ENCODE results near the gene GDA. TPM values are rescaled to one million over a fixed set of nuclear protein-coding genes. Genes with fewer than 3 reads are reported as not detected.

The GDA gene
- total RNA-seq: 0.49 TPM
- polyA plus RNA-seq (ENCODE audit: insufficient read depth in 1 of 8, insufficient read length in 8 of 8, low replicate concordance in 1 of 8): 1 to 10 TPM in 2 of 8 donors, under 1 TPM in 6; 0.16 to 6.1 (median 0.25) TPM
- long read RNA-seq, donor 1: 0 reads
- long read RNA-seq, donor 2: 0 reads
- long read RNA-seq, donor 3: 0 reads
- long read RNA-seq, donor 4: 0 reads
- long read RNA-seq, donor 5: 0 reads
- long read RNA-seq, donor 6: 0 reads
- long read RNA-seq, donor 7: 0 reads
- long read RNA-seq, donor 8: 0 reads
- long read RNA-seq, donor 9: 0 reads
- long read RNA-seq, donor 10: 0 reads
- long read RNA-seq, donor 11: 0 reads

GRCh38 chr9:72149231-72149975, at the start of gene GDA:
GDA (plus strand) TSS chr9:72149440; CDS start chr9:72149560, 120 bp downstream.
- no peak for DNase-seq
- Histone ChIP-seq H3K36me3 (ENCODE audit: control insufficient read depth, insufficient read depth, low read length) (no peaks in the 10 kb centered on the region), H3K4me1 (ENCODE audit: control insufficient read depth, insufficient read depth, low read length) (peaks cover 6% of the 10 kb centered on the region), H3K27ac (ENCODE audit: low read length) (no peak within 1 kb of the TSS), H3K4me3 (ENCODE audit: low read length) (peak within 1 kb of the TSS; percentile 17), H3K9me3 (replicated peaks; ENCODE audit: control insufficient read depth, low read depth, low read length) (no peaks in the 10 kb centered on the region), H3K27me3 (ENCODE audit: control insufficient read depth, insufficient read depth, low read length) (peaks cover 22% of the 10 kb centered on the region)
- WGBS (ENCODE audit: insufficient coverage): under 1% methylated on average over 60 of the region's 70 CpGs

GRCh38 chr9:72102520-72102919, 46.7 kb upstream of the GDA start:
- Histone ChIP-seq H3K27me3 (ENCODE audit: control insufficient read depth, insufficient read depth, low read length) (no peaks in the 10 kb centered on the region), H3K9me3 (replicated peaks; ENCODE audit: control insufficient read depth, low read depth, low read length) (no peaks in the 10 kb centered on the region), H3K4me1 (ENCODE audit: control insufficient read depth, insufficient read depth, low read length) (no peaks in the 10 kb centered on the region), H3K4me3 (ENCODE audit: low read length) (no peak overlapping the region), H3K27ac (ENCODE audit: low read length) (no peak overlapping the region), H3K36me3 (ENCODE audit: control insufficient read depth, insufficient read depth, low read length) (no peaks in the 10 kb centered on the region)
- no peak for DNase-seq
- WGBS (ENCODE audit: insufficient coverage): 95% methylated on average over 2 of the region's 2 CpGs

- no peaks in the 10 kb centered on the region for H3K36me3 ChIP-seq (ENCODE audit: control insufficient read depth, insufficient read depth, low read length)
Observed at GRCh38 chr9:72113056-72113455, 36.2 kb upstream of the GDA start.

GRCh38 chr9:72119853-72120252, 29.4 kb upstream of the GDA start:
- Histone ChIP-seq H3K27ac (ENCODE audit: low read length) (no peak overlapping the region), H3K36me3 (ENCODE audit: control insufficient read depth, insufficient read depth, low read length) (no peaks in the 10 kb centered on the region), H3K4me1 (ENCODE audit: control insufficient read depth, insufficient read depth, low read length) (no peaks in the 10 kb centered on the region), H3K9me3 (replicated peaks; ENCODE audit: control insufficient read depth, low read depth, low read length) (no peaks in the 10 kb centered on the region), H3K27me3 (ENCODE audit: control insufficient read depth, insufficient read depth, low read length) (no peaks in the 10 kb centered on the region), H3K4me3 (ENCODE audit: low read length) (no peak overlapping the region)
- DNase-seq: no peak
- 86% methylated on average over 1 of the region's 2 CpGs for WGBS (ENCODE audit: insufficient coverage)

More at GRCh38 chr9:72113056-72113455, 36.2 kb upstream of the GDA start:
- Histone ChIP-seq H3K9me3 (replicated peaks; ENCODE audit: control insufficient read depth, low read depth, low read length) (no peaks in the 10 kb centered on the region), H3K27me3 (ENCODE audit: control insufficient read depth, insufficient read depth, low read length) (no peaks in the 10 kb centered on the region), H3K27ac (ENCODE audit: low read length) (no peak overlapping the region), H3K4me3 (ENCODE audit: low read length) (no peak overlapping the region), H3K4me1 (ENCODE audit: control insufficient read depth, insufficient read depth, low read length) (no peaks in the 10 kb centered on the region)
- DNase-seq: no peak
- 100% methylated on average over 1 of the region's 2 CpGs for whole genome bisulfite sequencing (ENCODE audit: insufficient coverage)

- Histone ChIP-seq H3K27me3 (ENCODE audit: control insufficient read depth, insufficient read depth, low read length) (no peaks in the 10 kb centered on the region), H3K9me3 (replicated peaks; ENCODE audit: control insufficient read depth, low read depth, low read length) (no peaks in the 10 kb centered on the region), H3K4me1 (ENCODE audit: control insufficient read depth, insufficient read depth, low read length) (no peaks in the 10 kb centered on the region), H3K36me3 (ENCODE audit: control insufficient read depth, insufficient read depth, low read length) (no peaks in the 10 kb centered on the region), H3K27ac (ENCODE audit: low read length) (no peak overlapping the region), H3K4me3 (ENCODE audit: low read length) (no peak overlapping the region)
- WGBS (ENCODE audit: insufficient coverage): no CpG with 5 or more reads among the region's 2 CpGs
- no peak for DNase-seq
Observed at GRCh38 chr9:72124947-72125346, 24.3 kb upstream of the GDA start.

GRCh38 chr9:72127753-72128152, 21.5 kb upstream of the GDA start:
- Histone ChIP-seq H3K27ac (ENCODE audit: low read length) (no peak overlapping the region), H3K36me3 (ENCODE audit: control insufficient read depth, insufficient read depth, low read length) (no peaks in the 10 kb centered on the region), H3K4me1 (ENCODE audit: control insufficient read depth, insufficient read depth, low read length) (no peaks in the 10 kb centered on the region), H3K9me3 (replicated peaks; ENCODE audit: control insufficient read depth, low read depth, low read length) (no peaks in the 10 kb centered on the region), H3K27me3 (ENCODE audit: control insufficient read depth, insufficient read depth, low read length) (no peaks in the 10 kb centered on the region), H3K4me3 (ENCODE audit: low read length) (no peak overlapping the region)
- WGBS (ENCODE audit: insufficient coverage): no CpG with 5 or more reads among the region's 2 CpGs
- DNase-seq: no peak

GRCh38 chr9:72128526-72128925, 20.7 kb upstream of the GDA start:
- Histone ChIP-seq H3K9me3 (replicated peaks; ENCODE audit: control insufficient read depth, low read depth, low read length) (no peaks in the 10 kb centered on the region), H3K4me1 (ENCODE audit: control insufficient read depth, insufficient read depth, low read length) (no peaks in the 10 kb centered on the region), H3K36me3 (ENCODE audit: control insufficient read depth, insufficient read depth, low read length) (no peaks in the 10 kb centered on the region), H3K27me3 (ENCODE audit: control insufficient read depth, insufficient read depth, low read length) (no peaks in the 10 kb centered on the region), H3K27ac (ENCODE audit: low read length) (no peak overlapping the region), H3K4me3 (ENCODE audit: low read length) (no peak overlapping the region)
- no CpG with 5 or more reads among the region's 2 CpGs for WGBS (ENCODE audit: insufficient coverage)
- no peak for DNase-seq

- Histone ChIP-seq H3K4me3 (ENCODE audit: low read length) (no peak overlapping the region), H3K36me3 (ENCODE audit: control insufficient read depth, insufficient read depth, low read length) (no peaks in the 10 kb centered on the region), H3K27me3 (ENCODE audit: control insufficient read depth, insufficient read depth, low read length) (no peaks in the 10 kb centered on the region), H3K4me1 (ENCODE audit: control insufficient read depth, insufficient read depth, low read length) (no peaks in the 10 kb centered on the region), H3K27ac (ENCODE audit: low read length) (no peak overlapping the region), H3K9me3 (replicated peaks; ENCODE audit: control insufficient read depth, low read depth, low read length) (no peaks in the 10 kb centered on the region)
- DNase-seq: no peak
- WGBS (ENCODE audit: insufficient coverage): 67% methylated on average over 4 of the region's 9 CpGs
Observed at GRCh38 chr9:72129271-72130156, 19.7 kb upstream of the GDA start.

GRCh38 chr9:72130321-72130720, 18.9 kb upstream of the GDA start:
- Histone ChIP-seq H3K36me3 (ENCODE audit: control insufficient read depth, insufficient read depth, low read length) (no peaks in the 10 kb centered on the region), H3K27ac (ENCODE audit: low read length) (no peak overlapping the region)

GRCh38 chr9:72131206-72131605, 18.0 kb upstream of the GDA start:
- no peaks in the 10 kb centered on the region for H3K27me3 ChIP-seq (ENCODE audit: control insufficient read depth, insufficient read depth, low read length)
- H3K4me3 ChIP-seq (ENCODE audit: low read length): no peak overlapping the region
- 81% methylated on average over 4 of the region's 4 CpGs for WGBS (ENCODE audit: insufficient coverage)
- DNase-seq: no peak
- no peaks in the 10 kb centered on the region for H3K9me3 ChIP-seq (replicated peaks; ENCODE audit: control insufficient read depth, low read depth, low read length)
- H3K36me3 ChIP-seq (ENCODE audit: control insufficient read depth, insufficient read depth, low read length): no peaks in the 10 kb centered on the region
- H3K4me1 ChIP-seq (ENCODE audit: control insufficient read depth, insufficient read depth, low read length): no peaks in the 10 kb centered on the region
- no peak overlapping the region for H3K27ac ChIP-seq (ENCODE audit: low read length)

More at GRCh38 chr9:72130321-72130720, 18.9 kb upstream of the GDA start:
- no peak for DNase-seq
- no peaks in the 10 kb centered on the region for H3K27me3 ChIP-seq (ENCODE audit: control insufficient read depth, insufficient read depth, low read length)
- no peaks in the 10 kb centered on the region for H3K9me3 ChIP-seq (replicated peaks; ENCODE audit: control insufficient read depth, low read depth, low read length)
- H3K4me3 ChIP-seq (ENCODE audit: low read length): no peak overlapping the region
- H3K4me1 ChIP-seq (ENCODE audit: control insufficient read depth, insufficient read depth, low read length): no peaks in the 10 kb centered on the region

All from muscle of leg (tissue), 16 donors.